Right lobe of liver (tissue), 4 donors: ENCODE results near the gene PYGM.

Experiments used
- POLR2A ChIP-seq: fragments of 450-650 bp; IDR thresholded peaks from one replicate; pipeline ENCODE4 v1.6.1; 2017; ENCODE audit warnings: antibody characterized with exemption, mild to moderate bottlenecking
- TF ChIP-seq, protein P1 (sequence below), 4 donors: fragments of 200-600 bp in 3 of 4; fragments of 450-650 bp in 1 of 4; IDR thresholded peaks; one replicate each; pipeline versions ENCODE4 v1.5.1 to v1.8.0; 2016 to 2022; ENCODE audit warnings: antibody characterized with exemption in 4 of 4, mild to moderate bottlenecking in 2 of 4
- donor health status: DM: no; HTN: no; CAD: no.
- donor health status: DM: no; HTN: no; CAD: no.
- donor health status: DM: no; HTN: yes; CAD: no.

DNA sequence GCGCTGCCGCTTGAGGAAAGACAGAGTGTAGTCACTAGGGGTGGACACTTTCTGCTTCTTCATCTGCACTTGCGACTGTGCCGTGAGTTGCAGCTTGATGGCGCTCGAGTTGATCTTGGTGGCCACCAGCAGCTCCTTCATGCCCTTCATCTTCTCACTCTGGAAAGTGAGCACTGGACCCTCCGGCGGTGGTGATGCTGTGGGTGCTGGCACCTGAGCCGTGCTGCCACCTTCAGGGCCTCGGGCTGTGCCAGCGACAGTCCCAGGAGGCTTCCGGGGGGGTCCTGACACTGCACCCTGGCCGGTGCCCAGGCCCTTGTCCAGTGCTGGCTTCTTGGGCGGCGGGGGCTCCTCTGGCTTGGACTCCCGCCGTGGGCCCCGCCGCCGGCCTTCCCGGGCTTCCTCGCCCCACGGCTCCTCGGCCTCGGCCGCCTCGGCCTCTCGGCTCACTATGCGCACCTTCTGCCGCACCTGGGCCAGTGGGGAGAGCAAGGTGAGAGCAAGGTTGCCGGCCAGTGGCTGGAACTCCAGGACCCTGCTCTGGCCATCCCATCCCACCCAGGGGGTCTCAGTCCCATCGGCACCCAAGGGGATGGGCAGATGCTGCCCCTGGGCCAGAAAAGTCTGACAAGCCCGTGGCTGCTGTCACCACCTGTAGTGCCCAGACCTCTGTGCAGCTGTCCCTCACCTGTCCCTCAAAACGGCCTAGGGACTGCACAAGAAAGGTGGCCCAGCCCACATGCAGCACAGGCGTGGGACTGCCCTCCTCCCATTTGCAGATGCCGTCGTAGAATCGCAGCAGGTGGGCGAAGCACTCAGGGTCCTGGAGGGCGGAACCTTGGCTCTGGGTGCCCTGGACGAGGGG, 44.8 kb upstream of the PYGM start:
- TF ChIP-seq, protein P1, sequence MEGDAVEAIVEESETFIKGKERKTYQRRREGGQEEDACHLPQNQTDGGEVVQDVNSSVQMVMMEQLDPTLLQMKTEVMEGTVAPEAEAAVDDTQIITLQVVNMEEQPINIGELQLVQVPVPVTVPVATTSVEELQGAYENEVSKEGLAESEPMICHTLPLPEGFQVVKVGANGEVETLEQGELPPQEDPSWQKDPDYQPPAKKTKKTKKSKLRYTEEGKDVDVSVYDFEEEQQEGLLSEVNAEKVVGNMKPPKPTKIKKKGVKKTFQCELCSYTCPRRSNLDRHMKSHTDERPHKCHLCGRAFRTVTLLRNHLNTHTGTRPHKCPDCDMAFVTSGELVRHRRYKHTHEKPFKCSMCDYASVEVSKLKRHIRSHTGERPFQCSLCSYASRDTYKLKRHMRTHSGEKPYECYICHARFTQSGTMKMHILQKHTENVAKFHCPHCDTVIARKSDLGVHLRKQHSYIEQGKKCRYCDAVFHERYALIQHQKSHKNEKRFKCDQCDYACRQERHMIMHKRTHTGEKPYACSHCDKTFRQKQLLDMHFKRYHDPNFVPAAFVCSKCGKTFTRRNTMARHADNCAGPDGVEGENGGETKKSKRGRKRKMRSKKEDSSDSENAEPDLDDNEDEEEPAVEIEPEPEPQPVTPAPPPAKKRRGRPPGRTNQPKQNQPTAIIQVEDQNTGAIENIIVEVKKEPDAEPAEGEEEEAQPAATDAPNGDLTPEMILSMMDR (IDR thresholded peaks at IDR 0.05) = no peak
- TF ChIP-seq POLR2A = no peak
